22Rv1 (cell line): Measurements from ENCODE around the gene CNTROB.

Experiments used
- CTCF ChIP-seq: fragments of 450-650 bp; IDR thresholded peaks from 2 replicates; pipeline ENCODE4 v1.5.1; 2017; ENCODE audit warnings: mild to moderate bottlenecking
- ZFX ChIP-seq: fragments of 450-650 bp; IDR thresholded peaks from 2 replicates; pipeline ENCODE4 v1.6.1; 2017; ENCODE audit warnings: antibody characterized with exemption, borderline replicate concordance

GRCh38 chr17:7894866-7895265, 37.1 kb upstream of the CNTROB start:
- TF ChIP-seq CTCF (no peak), ZFX (no peak)
